Activated T-cell treated with anti-CD3 and anti-CD28 coated beads, Interleukin-2, amount 50 U/mL, for 1 hour (primary cell): ENCODE results near the gene ASF1B.
"Not testable (repeated sequence)": the region's sequence is repeated elsewhere in the genome, so short reads cannot be mapped to it uniquely, and the experiment has no call there.

Source experiments
- DNase-seq: peaks from one replicate; pipeline ENCODE4 v3.0.0-alpha.2; 2020

Gene ASF1B

GRCh38 chr19:14159059-14159458 lies 22.7 kb upstream of the ASF1B start:
- DNase-seq = no peak

GRCh38 chr19:14158276-14159023 lies 22.1 kb upstream of the ASF1B start:
- no peak for DNase-seq

GRCh38 chr19:14156971-14157717 lies 20.8 kb upstream of the ASF1B start:
- no peak for DNase-seq

GRCh38 chr19:14156122-14156521 lies 19.7 kb upstream of the ASF1B start:
- DNase-seq = no peak

- no peak for DNase-seq
These were observed 19.0 kb upstream of the ASF1B start for GRCh38 chr19:14155371-14155770.

GRCh38 chr19:14152713-14153112 lies 16.3 kb upstream of the ASF1B start:
- DNase-seq = no peak

DNA sequence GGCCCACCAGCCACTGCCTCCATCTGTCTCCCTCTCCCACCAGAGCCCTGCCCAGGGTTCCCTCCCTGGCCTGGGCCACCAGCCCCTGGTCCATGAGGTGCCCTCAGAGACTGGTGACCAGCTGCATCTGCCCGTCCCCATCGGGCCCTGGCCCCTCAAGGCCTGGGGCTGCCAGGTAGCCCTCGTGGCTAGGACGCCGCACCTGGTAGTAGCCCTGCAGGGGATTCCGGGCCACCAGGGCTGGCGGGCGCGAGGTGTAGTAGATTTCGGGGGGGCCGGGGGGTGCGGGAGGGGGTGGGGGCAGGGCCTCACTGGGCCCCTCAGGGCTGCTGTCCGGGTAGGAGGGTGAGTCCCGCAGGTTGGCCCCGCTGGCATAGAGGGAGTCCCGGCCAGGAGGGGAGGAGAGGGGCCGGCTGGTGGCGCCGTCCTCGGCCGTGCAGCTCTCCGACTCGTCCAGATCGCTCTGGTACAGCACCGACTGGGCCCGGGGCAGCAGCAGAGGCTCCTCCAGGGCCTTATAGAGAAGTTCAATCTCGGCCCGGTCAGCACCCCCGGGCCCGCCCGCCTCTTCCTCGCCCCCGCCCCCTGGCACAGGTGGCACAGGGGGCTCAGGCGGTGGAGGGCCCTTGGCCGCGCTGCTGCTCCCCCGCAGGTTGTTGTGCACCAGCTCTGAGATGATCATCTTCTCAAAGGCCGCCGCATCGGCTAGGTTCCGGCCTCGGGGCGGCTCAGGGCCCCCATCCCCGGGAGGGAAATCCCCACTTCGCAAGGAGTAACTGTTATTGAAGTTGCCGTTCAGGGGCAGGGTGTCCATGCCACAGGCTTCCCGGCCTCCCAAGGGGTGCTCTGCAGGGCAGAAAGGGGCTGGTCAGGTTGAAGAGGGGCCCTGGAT lies 14.6 kb upstream of the ASF1B start:
- no peak for DNase-seq

DNA sequence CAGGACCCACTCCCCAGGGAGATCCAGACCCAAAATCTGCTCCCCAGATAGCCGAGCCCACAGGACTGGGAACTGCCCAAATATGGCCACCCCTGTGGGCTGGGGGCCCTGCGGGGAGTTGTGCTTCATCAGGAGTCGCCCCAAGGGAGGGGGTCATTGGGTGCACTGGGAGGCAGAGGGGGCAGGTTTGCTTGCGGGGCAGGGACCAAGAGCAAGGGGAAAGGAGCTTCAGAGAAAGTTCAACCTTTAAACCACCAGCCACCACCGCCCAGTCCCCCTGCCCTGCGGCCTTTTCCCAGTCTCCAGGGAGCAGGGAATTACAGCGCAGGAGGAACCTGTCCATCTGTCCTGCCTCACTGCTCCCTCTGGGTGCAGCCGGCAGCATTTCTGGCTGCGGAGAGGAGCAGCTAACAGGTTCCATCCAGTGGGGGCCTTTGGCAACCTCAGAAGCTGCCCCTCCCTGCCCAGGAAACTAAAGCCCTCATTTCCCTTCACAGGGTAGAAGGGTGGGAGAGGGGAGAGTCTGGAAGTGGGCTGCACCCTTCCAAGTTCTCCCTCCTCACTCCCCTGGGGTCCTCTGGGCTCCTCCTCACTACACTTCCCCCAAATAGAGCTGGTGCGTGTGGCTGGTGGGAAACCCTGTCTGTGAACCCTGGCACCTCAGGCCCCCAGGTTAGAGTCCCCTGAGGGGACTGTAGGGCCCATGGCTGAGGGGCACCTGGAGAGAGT lies 13.8 kb upstream of the ASF1B start:
- peak; percentile 36 for DNase-seq

DNA sequence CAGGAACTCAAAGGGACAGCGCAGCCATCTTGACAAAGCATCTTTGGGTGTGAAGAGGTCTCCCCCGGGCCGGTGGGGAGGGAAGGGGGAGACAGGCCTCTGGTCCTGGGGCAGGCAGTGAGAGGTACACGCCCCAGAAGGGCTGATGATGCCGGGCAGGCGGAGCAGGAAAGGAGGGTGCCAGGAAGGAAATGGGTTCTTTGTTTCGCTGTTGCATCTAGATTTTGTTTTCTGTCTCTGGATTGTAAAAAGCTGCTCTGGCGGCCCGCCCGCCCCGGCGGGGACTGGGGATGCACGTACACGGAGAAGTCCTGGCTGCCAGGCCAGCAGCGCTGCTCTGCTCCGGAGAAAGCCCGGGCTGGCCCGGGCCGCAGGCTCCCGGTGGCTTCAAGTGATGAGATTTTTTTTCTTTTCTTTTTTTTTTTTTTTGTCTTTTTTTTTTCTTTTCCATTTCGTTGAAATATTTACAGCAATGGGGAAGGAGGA lies 13.2 kb upstream of the ASF1B start:
- DNase-seq = peak; percentile 68

DNA sequence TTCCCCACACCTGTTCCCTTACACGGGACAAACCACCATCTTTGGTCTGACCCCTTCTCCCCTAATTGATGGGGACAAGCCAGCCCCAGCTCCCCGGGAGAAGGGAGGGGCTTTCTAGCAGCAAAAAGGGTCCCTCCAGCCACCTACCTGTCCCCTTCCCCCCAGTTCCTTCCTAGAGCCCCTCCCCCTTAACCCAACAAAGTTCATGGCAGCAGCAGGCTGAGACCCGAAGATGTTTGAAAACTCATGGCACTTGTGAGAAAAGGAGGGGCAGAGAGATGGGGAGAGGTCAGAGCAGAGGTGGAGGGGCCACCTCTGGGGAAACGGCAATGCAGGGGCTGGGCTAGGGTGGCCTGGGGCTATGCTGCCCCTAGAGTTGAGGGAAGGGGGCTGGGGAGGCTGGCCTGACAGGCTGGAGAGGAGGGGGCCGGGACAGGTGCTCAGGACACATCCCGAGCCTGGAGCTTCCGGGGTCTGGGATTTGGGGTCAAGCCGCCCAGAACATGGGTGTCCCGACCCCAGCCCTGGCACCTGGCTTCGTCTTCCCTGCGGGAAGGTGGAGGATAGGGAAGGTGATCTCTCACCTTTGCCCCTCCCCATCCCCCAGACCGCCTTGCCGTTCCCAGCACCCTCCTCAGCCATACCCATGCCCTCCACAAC lies 12.5 kb upstream of the ASF1B start:
- no peak for DNase-seq

DNA sequence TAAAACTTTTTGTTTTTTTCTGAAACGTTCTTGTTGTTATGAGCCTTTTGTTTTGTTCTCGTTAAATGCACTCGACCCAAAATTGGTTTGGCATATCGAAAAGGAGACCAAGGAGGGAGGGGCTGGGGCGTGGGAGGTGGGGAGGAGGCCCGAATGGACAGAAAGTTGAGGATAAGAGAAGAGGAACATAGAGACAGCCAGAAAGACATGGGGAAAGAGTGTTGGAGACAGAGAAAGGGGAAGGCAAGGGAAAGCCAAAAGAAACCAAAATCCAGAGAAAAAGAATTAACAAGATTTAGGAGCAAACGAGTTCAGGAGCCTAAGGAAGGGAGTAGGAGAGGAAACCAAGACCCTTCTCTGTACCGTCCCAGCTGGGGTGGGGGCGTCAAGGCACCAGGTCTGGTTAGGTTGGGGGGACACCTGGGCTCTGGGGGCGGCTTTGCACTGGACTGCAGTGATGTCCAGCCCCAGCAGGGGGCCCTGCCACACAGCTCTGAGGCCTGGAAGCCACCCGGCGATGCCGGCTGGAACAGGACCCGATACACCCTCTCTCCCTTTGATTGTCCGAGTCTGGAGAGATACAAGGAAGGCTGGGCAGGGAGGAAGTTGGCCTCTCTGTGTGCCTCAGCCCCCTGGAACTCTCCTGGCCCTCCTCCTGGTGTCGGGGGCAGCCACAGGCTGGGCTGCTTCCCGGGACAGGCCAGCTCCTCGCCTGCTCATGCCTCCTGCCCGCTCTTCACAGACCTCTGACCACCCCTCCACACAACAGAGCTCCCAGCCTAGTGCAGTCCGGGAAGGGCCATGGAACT lies 11.6 kb upstream of the ASF1B start:
- peak; percentile 64 for DNase-seq

DNA sequence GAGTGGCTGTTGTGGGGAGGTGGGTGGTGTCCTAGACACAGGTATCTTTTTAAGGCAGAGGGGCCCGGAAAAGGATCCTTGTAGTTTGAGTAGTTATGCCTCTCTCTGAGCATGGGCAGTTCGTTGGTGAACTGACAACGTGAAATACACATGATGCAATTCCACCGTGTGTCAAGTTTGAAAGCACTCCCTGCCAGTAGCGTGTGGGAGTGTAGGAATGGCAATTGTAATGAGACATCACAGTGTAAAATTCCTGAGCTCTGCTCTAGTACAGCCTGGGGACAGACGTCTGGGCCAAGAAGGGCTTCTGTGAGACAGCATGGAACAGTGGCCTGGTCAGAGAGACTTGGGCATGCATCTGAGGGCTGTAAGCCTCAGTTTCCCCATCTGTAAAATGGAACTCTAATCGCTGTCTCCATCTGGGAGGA lies 10.4 kb upstream of the ASF1B start:
- no peak for DNase-seq

GRCh38 chr19:14146169-14146568 lies 9.8 kb upstream of the ASF1B start:
- not testable (repeated sequence) for DNase-seq

DNA sequence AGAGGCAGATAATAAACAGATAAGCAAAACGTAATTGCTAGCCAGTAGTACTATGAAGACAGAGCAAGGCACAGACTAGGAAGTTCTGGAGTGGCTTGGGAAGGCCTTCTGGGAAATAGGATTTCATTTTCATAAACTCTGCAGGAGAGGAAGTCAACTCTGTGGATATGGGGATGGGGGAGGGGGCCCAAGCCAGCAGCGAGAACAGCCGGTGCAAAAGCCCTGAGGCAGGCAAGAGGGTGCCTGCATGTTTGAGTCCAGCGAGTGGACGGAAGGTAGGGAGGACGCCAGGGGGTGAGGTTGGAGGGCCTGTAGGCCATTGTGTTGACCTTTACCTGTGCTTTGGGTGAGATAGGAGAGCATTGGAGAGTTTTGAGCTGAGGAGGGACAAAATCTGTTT lies 9.0 kb upstream of the ASF1B start:
- no peak for DNase-seq

- DNase-seq = no peak
These were observed 6.1 kb upstream of the ASF1B start for GRCh38 chr19:14142262-14143190.

DNA sequence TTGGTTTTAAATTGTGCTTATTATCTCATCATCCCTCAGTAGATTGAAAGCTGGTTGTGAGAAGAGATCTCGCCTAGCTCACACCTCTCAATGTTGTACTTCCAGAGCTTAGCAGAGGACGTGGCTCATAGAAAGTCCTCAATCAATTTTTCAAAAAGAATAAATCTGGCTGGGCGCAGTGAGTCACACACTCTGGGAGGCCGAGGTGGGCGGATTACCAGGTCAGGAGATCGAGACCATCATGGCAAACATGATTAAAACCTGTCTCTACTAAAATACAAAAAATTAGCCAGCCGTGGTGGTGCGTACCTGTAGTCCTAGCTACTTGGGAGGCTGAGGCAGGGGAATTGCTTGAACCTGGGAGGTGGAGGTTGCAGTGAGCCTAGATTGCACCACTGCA lies 4.7 kb upstream of the ASF1B start:
- DNase-seq = no peak

DNA sequence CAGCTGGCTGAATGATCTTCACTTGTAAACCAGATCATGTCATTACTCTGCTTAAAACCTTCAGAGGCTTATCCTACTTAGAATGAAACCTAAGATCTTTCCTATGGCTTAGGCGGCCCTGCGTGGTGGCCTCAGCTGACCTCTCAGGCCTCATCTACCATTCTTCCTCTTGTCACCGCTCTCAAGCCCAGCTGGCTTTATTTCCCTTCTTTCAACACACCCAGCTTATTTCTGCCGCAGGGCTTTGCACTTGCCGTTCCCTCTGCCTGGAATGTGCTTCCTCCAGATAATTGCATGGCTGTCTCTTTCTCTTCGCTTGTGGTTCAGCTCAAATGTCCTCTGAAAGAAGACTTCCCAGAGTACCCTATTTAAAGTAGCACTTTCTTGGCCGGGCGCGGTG lies 3.6 kb upstream of the ASF1B start:
- DNase-seq = no peak

- no peak for DNase-seq
These were observed 2.3 kb upstream of the ASF1B start for GRCh38 chr19:14138576-14139265.

- DNase-seq = no peak
These were observed 342 bp downstream of the ASF1B start for GRCh38 chr19:14135985-14136508.
